ENCODE measurements around the gene MRFAP1L1. TPM values are rescaled to one million over a fixed set of nuclear protein-coding genes. Genes with fewer than 3 reads are reported as not detected.
A peak's percentile ranks its signal among the peaks of the same experiment; 100 is the strongest.

Gene MRFAP1L1
- total RNA-seq, 2 donors from 2014 or later, result 47.1 to 62.6 TPM

- Histone ChIP-seq H3K4me3 (peak overlapping the region; percentile 96), H3K4me1 (ENCODE audit: control insufficient read depth in 1 of 2, low read depth in 2 of 2) (peaks cover 33 to 44% of the 10 kb centered on the region in 2 donors), H3K27ac (peak overlapping the region; percentile 47 to 84), H3K27me3 (replicated peaks; ENCODE audit: insufficient read depth) (no peaks in the 10 kb centered on the region), H3K36me3 (no peaks in the 10 kb centered on the region), H3K9me3 (no peaks in the 10 kb centered on the region)
- DNase-seq (ENCODE audit: low spot score) (no peak), ATAC-seq (ENCODE audit: insufficient number of reproducible peaks, low FRiP score, low read depth) (no peak)
- no peak for TF ChIP-seq CTCF (IDR thresholded peaks at IDR 0.05)
Observed at GRCh38 chr4:6710282-6710681, 617 bp upstream of the MRFAP1L1 start.

GRCh38 chr4:6706173-6706572, 3.5 kb downstream of the MRFAP1L1 start:
- Histone ChIP-seq H3K9me3 (no peaks in the 10 kb centered on the region), H3K4me3 (no peak overlapping the region), H3K36me3 (no peaks in the 10 kb centered on the region), H3K27me3 (replicated peaks; ENCODE audit: insufficient read depth) (no peaks in the 10 kb centered on the region), H3K4me1 (ENCODE audit: control insufficient read depth in 1 of 2, low read depth in 2 of 2) (peaks cover 33 to 50% of the 10 kb centered on the region in 2 donors), H3K27ac (no peak overlapping the region)
- ATAC-seq (ENCODE audit: insufficient number of reproducible peaks, low FRiP score, low read depth) (no peak), DNase-seq (ENCODE audit: low spot score) (no peak)
- no peak for TF ChIP-seq CTCF (IDR thresholded peaks at IDR 0.05)

DNA sequence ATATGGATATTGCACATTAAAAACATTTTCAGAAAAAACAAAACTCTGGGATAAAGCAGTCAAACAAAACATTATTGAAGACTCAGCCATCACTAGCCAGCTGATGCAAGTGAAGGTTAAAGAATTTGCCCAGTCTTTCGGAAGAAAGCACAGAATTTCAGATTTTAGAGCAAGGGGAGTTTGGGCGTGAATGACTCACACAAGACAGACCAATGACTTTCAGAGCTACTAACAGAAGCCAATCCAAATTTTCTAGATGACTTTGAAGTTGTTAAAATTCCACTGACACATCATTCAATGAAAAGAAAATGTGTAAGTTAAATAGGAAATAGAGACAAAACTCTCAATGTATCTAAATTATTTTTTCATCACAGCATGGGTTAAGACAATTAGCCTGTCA, 4.0 kb downstream of the MRFAP1L1 start:
- no peak overlapping the region for H3K27ac ChIP-seq
- ATAC-seq (ENCODE audit: insufficient number of reproducible peaks, low FRiP score, low read depth) (no peak), DNase-seq (ENCODE audit: low spot score) (no peak)
- H3K27me3 ChIP-seq (replicated peaks; ENCODE audit: insufficient read depth), result no peaks in the 10 kb centered on the region
- H3K36me3 ChIP-seq, result no peaks in the 10 kb centered on the region
- peaks cover 33 to 50% of the 10 kb centered on the region in 2 donors for H3K4me1 ChIP-seq (ENCODE audit: control insufficient read depth in 1 of 2, low read depth in 2 of 2)
- no peaks in the 10 kb centered on the region for H3K9me3 ChIP-seq
- no peak for TF ChIP-seq CTCF (IDR thresholded peaks at IDR 0.05)
- H3K4me3 ChIP-seq, result no peak overlapping the region

DNA sequence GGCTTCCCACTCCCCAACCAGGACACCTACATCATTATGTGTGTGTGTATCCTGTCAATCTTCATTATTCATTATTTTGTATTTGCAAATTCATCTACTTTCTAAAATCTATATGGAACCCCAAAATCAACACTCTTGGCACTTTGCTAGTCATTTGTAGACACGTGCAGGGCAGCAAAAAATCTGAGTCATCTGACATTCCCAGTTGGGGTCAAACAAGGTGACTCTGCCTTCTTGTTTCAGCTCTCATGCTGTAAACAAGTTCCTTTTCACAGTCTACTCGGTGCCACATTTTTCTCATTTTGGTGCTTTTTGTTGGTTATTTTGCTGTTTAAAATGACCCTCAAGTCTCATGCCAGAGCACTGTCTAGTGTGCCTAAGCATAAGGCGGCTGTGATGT, 5.9 kb downstream of the MRFAP1L1 start:
- no peaks in the 10 kb centered on the region for H3K36me3 ChIP-seq
- no peaks in the 10 kb centered on the region for H3K9me3 ChIP-seq
- ATAC-seq (ENCODE audit: insufficient number of reproducible peaks, low FRiP score, low read depth) (no peak), DNase-seq (ENCODE audit: low spot score) (no peak)
- TF ChIP-seq CTCF (IDR thresholded peaks at IDR 0.05), result no peak
- no peak overlapping the region for H3K4me3 ChIP-seq
- no peak overlapping the region for H3K27ac ChIP-seq
- peaks cover 28 to 42% of the 10 kb centered on the region in 2 donors for H3K4me1 ChIP-seq (ENCODE audit: control insufficient read depth in 1 of 2, low read depth in 2 of 2)
- no peaks in the 10 kb centered on the region for H3K27me3 ChIP-seq (replicated peaks; ENCODE audit: insufficient read depth)

GRCh38 chr4:6702761-6703160, 6.9 kb downstream of the MRFAP1L1 start:
- no peak for TF ChIP-seq CTCF (IDR thresholded peaks at IDR 0.05)
- ATAC-seq (ENCODE audit: insufficient number of reproducible peaks, low FRiP score, low read depth), result no peak
- Histone ChIP-seq H3K9me3 (no peaks in the 10 kb centered on the region), H3K36me3 (no peaks in the 10 kb centered on the region), H3K4me1 (ENCODE audit: control insufficient read depth in 1 of 2, low read depth in 2 of 2) (peaks cover 19 to 31% of the 10 kb centered on the region in 2 donors), H3K27me3 (replicated peaks; ENCODE audit: insufficient read depth) (no peaks in the 10 kb centered on the region), H3K4me3 (no peak overlapping the region), H3K27ac (no peak overlapping the region)
- no peak for DNase-seq (ENCODE audit: low spot score)

Data from thoracic aorta (tissue), 2 donors.